HepG2 (cell line): ENCODE measurements around the gene AKAP12. TPM values are rescaled to one million over a fixed set of nuclear protein-coding genes. Genes with fewer than 3 reads are reported as not detected.

Experiments used
- ATAC-seq: fragments of 200-7000 bp; cut with Tn5 transposase; 3 replicates; pipeline ENCODE4 v1.9.1; 2020; ENCODE audit warnings: mild to moderate bottlenecking, moderate library complexity
- BruUV-seq: library from RNA; stranded (reverse); fragments of 400-500 nt; replicated peaks from 2 replicates; lab custom pipeline; 2021; lab: Mats Ljungman, UMichigan
- CTCF ChIA-PET: fragments of 300-600 bp; formaldehyde crosslinking; extraction: SDS; loops from one replicate; lab custom pipeline; 2021; ENCODE audit warnings: low total read pairs, inconsistent platforms, low intra/inter-chr PET ratio; lab: Yijun Ruan, JAX
- POLR2A ChIA-PET: fragments of 350-600 bp; sonication (Branson Sonifier 250); formaldehyde crosslinking; loops from one replicate; lab custom pipeline; 2020; ENCODE audit warnings: antibody characterized with exemption, inconsistent platforms; lab: Yijun Ruan, JAX
- DNase-seq: peaks from one replicate; pipeline ENCODE4 v3.0.0-alpha.2; 2015; ENCODE audit warnings: low spot score
- FAIRE-seq: peaks from 3 replicates; lab custom pipeline; 2011; peaks lifted over from hg19 to GRCh38; lab: Jason Lieb, UNC
- H2AFZ ChIP-seq: one replicate; pipeline ENCODE4 v1.6.1; 2011; ENCODE audit warnings: low read length, inconsistent platforms
- H3K27ac ChIP-seq: fragments of 300-600 bp; 3 replicates; pipeline ENCODE4 v1.8.0; 2011; ENCODE audit warnings: mixed run types, mild to moderate bottlenecking, mixed read lengths, low read length, inconsistent platforms; ENCODE audit not compliant: insufficient read depth; ENCODE audit errors: extremely low read length
- H3K27me3 ChIP-seq, 2 experiments: fragments of 200-600 bp in 1 of 2; 2 replicates in 1 of 2; 3 replicates in 1 of 2; pipeline versions ENCODE4 v1.6.0 to v1.8.0; 2011; ENCODE audit warnings: low read length in 2 of 2, mild to moderate bottlenecking in 2 of 2, moderate library complexity in 2 of 2, inconsistent platforms in 1 of 2; ENCODE audit not compliant: insufficient read depth in 2 of 2, control insufficient read depth in 1 of 2
- H3K36me3 ChIP-seq, 2 experiments: fragments of 200-600 bp in 1 of 2; replicated peaks in 1 of 2; 2 replicates in 1 of 2; 3 replicates in 1 of 2; pipeline versions ENCODE4 v1.5.1 to v1.8.0; 2011; ENCODE audit warnings: low read length in 2 of 2, inconsistent platforms in 1 of 2; ENCODE audit not compliant: insufficient read depth in 2 of 2, control insufficient read depth in 1 of 2
- H3K4me1 ChIP-seq: 2 replicates; pipeline ENCODE4 v1.5.1; 2012; ENCODE audit warnings: low read length, inconsistent platforms; ENCODE audit not compliant: insufficient read depth
- H3K4me2 ChIP-seq: 2 replicates; pipeline ENCODE4 v1.6.0; 2011; ENCODE audit warnings: low read depth, low read length, inconsistent platforms
- H3K4me3 ChIP-seq, 3 experiments: fragments of 200-600 bp in 1 of 3; sonication (generic), shearing (Covaris generic) in 1 of 3; replicated peaks in 1 of 3; 2 replicates each; pipeline ENCODE4 v1.5.1; 2011 to 2016; ENCODE audit warnings: low read length in 3 of 3, inconsistent platforms in 2 of 3, low read depth in 2 of 3, mild to moderate bottlenecking in 2 of 3, control low read depth in 1 of 3, mixed read lengths in 1 of 3; ENCODE audit not compliant: insufficient read depth in 1 of 3
- H3K79me2 ChIP-seq: one replicate; pipeline ENCODE4 v1.6.1; 2011; ENCODE audit warnings: low read length, inconsistent platforms; ENCODE audit not compliant: insufficient read depth
- H3K9ac ChIP-seq: 2 replicates; pipeline ENCODE4 v1.6.0; 2011; ENCODE audit warnings: mild to moderate bottlenecking, low read depth, low read length, inconsistent platforms; ENCODE audit not compliant: insufficient read depth
- H3K9me3 ChIP-seq: 2 replicates; pipeline ENCODE4 v1.5.1; 2012; ENCODE audit warnings: mild to moderate bottlenecking, low read length
- H4K20me1 ChIP-seq: 2 replicates; pipeline ENCODE4 v1.6.0; 2011; ENCODE audit warnings: inconsistent platforms, mild to moderate bottlenecking, low read length, moderate library complexity; ENCODE audit not compliant: insufficient read depth
- FOXO1 ChIP-seq: sonication (generic); formaldehyde crosslinking; IDR thresholded peaks from 2 replicates; pipeline ENCODE4 v1.4.0; 2020; ENCODE audit warnings: missing genetic modification reagents
- MAF1 ChIP-seq: sonication (generic); formaldehyde crosslinking; IDR thresholded peaks from 2 replicates; pipeline ENCODE4 v1.5.0; 2020; ENCODE audit warnings: missing genetic modification reagents, borderline replicate concordance
- NFKB2 ChIP-seq: sonication (generic); formaldehyde crosslinking; IDR thresholded peaks from 2 replicates; pipeline ENCODE4 v1.4.0; 2020; ENCODE audit warnings: missing genetic modification reagents, borderline replicate concordance
- NFYB ChIP-seq: sonication (generic); formaldehyde crosslinking; IDR thresholded peaks from 2 replicates; pipeline ENCODE4 v1.4.0; 2020; ENCODE audit warnings: missing genetic modification reagents
- SRSF1 ChIP-seq: fragments of 200-400 bp; formaldehyde crosslinking; optimal IDR thresholded peaks from 2 replicates; pipeline ENCODE3; 2017; ENCODE audit warnings: mild to moderate bottlenecking, low read depth, low read length, moderate library complexity
- TEAD3 ChIP-seq: optimal IDR thresholded peaks from 2 replicates; pipeline ENCODE3; 2016; ENCODE audit warnings: borderline replicate concordance
- TSC22D2 ChIP-seq: sonication (generic); formaldehyde crosslinking; IDR thresholded peaks from 2 replicates; pipeline ENCODE4 v1.5.1; 2020; ENCODE audit warnings: missing genetic modification reagents, mild to moderate bottlenecking, borderline replicate concordance
- ZNF180 ChIP-seq: sonication (generic); formaldehyde crosslinking; IDR thresholded peaks from 2 replicates; pipeline ENCODE4 v1.4.0; 2020; ENCODE audit warnings: low read depth, missing genetic modification reagents, borderline replicate concordance
- WGBS: methylation state at CpG from one replicate; pipeline ENCODE4 v1.1.6; 2017; ENCODE audit warnings: low lambda C conversion rate; 5-methylcytosine and 5-hydroxymethylcytosine counted together
- in situ Hi-C: cut with HindIII; loops from 2 replicates; pipeline ENCODE4 v1.10.0; 2017; ENCODE audit warnings: low pct_unique_long_range_greater_than_20kb; ENCODE audit not compliant: extremely low pct_ligation_motif_present
- intact Hi-C: fragments of 100-400 bp; cut with micrococcal nuclease; formaldehyde crosslinking; loops from one replicate; pipeline ENCODE4 v1.10.0; 2022; ENCODE audit not compliant: unreplicated experiment
- polyA plus RNA-seq, 8 experiments: library from polyadenylated mRNA; depleted of rRNA in 3 of 8; stranded (reverse) in 7 of 8; unstranded in 1 of 8; fragments of >200 nt; fragmentation: Illumina TruSeq in 4 of 8; extraction: Trizol in 4 of 8; gene quantifications; 2 replicates each; pipeline versions ENCODE4 v1.2.1 to v1.2.3, GENCODE V29; 2011 to 2016; ENCODE audit warnings: low read depth in 4 of 8, missing spikeins in 1 of 8, mixed read lengths in 1 of 8; ENCODE audit not compliant: insufficient read depth in 1 of 8
- total RNA-seq, 5 experiments: library from RNA; depleted of rRNA; stranded (reverse); fragments of >200 nt; fragmentation: Illumina TruSeq; extraction: Trizol; gene quantifications; 2 replicates each; pipeline ENCODE4 v1.2.3, GENCODE V29; 2016; ENCODE audit warnings: low read depth in 1 of 5
- TF ChIP-seq, protein P1 (sequence below): IDR thresholded peaks from 2 replicates; pipeline ENCODE4 v1.6.1; 2016; ENCODE audit warnings: missing biosample characterization, missing genetic modification reagents, low read depth

Gene AKAP12
- total and polyA plus RNA-seq, 2 of the 13 experiments (the other 11 are each of a cell fraction or from before 2014, with no cell fraction given), result 10.6 to 19.0 TPM

DNA sequence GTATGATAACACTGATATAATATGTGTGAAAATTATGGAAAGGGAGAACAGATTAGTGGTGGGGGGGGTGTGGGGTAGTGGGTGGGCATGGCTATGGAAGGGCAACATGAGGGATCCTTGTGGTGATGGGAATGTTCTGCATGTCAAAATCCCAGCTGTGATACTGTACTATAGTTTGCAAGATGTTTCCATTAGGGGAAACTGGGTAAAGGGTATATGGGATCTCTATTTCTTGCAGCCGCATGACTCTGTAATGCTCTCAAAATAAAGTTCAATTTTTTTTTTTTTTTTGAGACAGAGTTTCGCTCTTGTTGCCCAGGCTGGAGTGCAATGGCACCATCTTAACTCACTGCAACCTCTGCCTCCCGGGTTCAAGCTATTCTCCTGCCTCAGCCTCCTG is 137.3 kb downstream of the AKAP12 start (continued):
- no peak for TF ChIP-seq NFYB (CRISPR knock-in tag)
- TF ChIP-seq TSC22D2 (CRISPR knock-in tag), result no peak
- no peak for TF ChIP-seq FOXO1 (CRISPR knock-in tag)
- TF ChIP-seq MAF1 (CRISPR knock-in tag), result no peak
- TF ChIP-seq, protein P1, sequence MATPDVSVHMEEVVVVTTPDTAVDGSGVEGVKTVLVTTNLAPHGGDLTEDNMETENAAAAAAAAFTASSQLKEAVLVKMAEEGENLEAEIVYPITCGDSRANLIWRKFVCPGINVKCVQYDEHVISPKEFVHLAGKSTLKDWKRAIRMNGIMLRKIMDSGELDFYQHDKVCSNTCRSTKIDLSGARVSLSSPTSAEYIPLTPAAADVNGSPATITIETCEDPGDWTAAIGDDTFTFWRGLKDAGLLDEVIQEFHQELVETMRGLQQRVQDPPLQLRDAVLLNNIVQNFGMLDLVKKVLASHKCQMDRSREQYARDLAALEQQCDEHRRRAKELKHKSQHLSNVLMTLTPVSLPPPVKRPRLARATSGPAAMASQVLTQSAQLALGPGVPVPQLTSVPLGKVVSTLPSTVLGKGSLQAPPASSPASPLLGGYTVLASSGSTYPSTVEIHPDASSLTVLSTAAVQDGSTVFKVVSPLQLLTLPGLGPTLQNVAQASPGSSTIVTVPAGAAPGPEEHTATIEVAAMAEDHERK (CRISPR knock-in tag), result no peak
- no peak for TF ChIP-seq ZNF180 (CRISPR knock-in tag)

GRCh38 chr6:151379933-151380847 is 140.4 kb downstream of the AKAP12 start:
- no peaks in the 10 kb centered on the region for H3K27me3 ChIP-seq
- H3K4me2 ChIP-seq, result no peak overlapping the region
- 97% methylated on average over 14 of the region's 14 CpGs for WGBS
- ChIA-PET POLR2A (no interaction called here), CTCF (no interaction called here)
- peaks cover 27% of the 10 kb centered on the region for H3K4me1 ChIP-seq
- DNase-seq, result no peak
- H4K20me1 ChIP-seq, result no peaks in the 10 kb centered on the region
- intact Hi-C loops, result no loop called here
- no peak overlapping the region for H3K4me3 ChIP-seq
- ATAC-seq, result peak; percentile 23; the same call in 2 of the 3 replicates
- no peak for TF ChIP-seq SRSF1
- TF ChIP-seq NFKB2, result 0 out of 2 replicates have a peak, but pooled peaks have one; percentile 25
- no peak for TF ChIP-seq TEAD3 (CRISPR knock-in tag)
- H3K79me2 ChIP-seq, result peaks cover 83% of the 10 kb centered on the region
- H3K27ac ChIP-seq, result no peak overlapping the region
- no peaks in the 10 kb centered on the region for H3K9me3 ChIP-seq
- H3K9ac ChIP-seq, result no peak overlapping the region
- H3K36me3 ChIP-seq, result no peaks in the 10 kb centered on the region; a peak in 1 of 5 replicates
- in situ Hi-C loops, result no loop called here
- no TSS peak for BruUV-seq
- no peak for FAIRE-seq
- H2AFZ ChIP-seq, result no peak overlapping the region
